LNCAP (cell line): ENCODE results near the gene NEMF.
A peak's percentile ranks its signal among the peaks of the same experiment; 100 is the strongest.

Source experiments
- CTCF ChIP-seq: fragments of 450-650 bp; IDR thresholded peaks from 2 replicates; pipeline ENCODE4 v1.5.1; 2017; ENCODE audit warnings: mild to moderate bottlenecking

The NEMF gene

GRCh38 chr14:49852301-49853157 lies at the start of gene NEMF:
Gene NEMF, minus strand, starts transcription at chr14:49852788. Its CDS starts 35 bp downstream, at chr14:49852753.
- peak; percentile 83 for TF ChIP-seq CTCF

GRCh38 chr14:49900973-49901372 lies 48.4 kb upstream of the NEMF start:
- no peak for TF ChIP-seq CTCF

- no peak for TF ChIP-seq CTCF
These were observed 45.9 kb upstream of the NEMF start for GRCh38 chr14:49898485-49898884.

- TF ChIP-seq CTCF = no peak
These were observed 45.4 kb upstream of the NEMF start for GRCh38 chr14:49897965-49898364.

GRCh38 chr14:49897414-49897813 lies 44.8 kb upstream of the NEMF start:
- no peak for TF ChIP-seq CTCF

GRCh38 chr14:49896966-49897365 lies 44.4 kb upstream of the NEMF start:
- no peak for TF ChIP-seq CTCF

GRCh38 chr14:49895480-49895879 lies 42.9 kb upstream of the NEMF start:
- no peak for TF ChIP-seq CTCF
